ENCODE results near the gene ATAD1. TPM values are rescaled to one million over a fixed set of nuclear protein-coding genes. Genes with fewer than 3 reads are reported as not detected.

The ATAD1 gene
- total RNA-seq, 2 donors from 2014 or later, result 9.6 to 16.9 TPM

DNA sequence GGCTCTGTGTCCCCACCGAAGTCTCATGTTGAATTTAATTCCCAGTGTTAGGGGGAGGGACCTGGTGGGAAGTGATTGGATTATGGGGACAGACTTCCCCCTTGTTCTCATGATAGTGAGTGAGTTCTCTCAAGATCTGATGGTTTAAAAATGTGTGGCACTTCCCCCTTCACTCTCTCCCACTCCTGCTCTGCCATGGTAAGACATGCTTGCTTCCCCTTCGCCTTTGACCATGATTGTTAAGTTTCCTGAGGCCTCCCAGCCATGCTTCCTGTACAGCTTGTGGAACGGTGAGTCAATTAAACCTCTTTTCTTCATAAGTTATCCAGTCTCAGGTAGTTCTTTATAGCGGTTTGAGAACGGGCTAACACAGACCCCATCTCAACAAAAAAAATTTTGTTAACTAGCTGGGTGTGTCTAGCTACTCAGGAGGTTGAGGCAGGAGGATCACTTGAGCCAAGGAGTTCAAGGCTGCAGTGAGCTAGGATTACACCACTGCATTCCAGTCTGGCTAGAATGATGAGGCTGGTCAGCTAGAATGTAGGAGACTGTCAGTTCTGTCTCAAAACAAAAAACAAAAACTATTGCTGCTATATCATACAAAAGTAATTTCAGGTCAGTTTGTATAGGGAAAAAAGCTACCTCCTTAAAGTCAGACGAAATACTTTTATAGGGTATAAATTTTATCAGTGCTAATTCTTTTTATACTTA is 57.7 kb downstream of the ATAD1 start:
- Histone ChIP-seq H3K27me3 (no peaks in the 10 kb centered on the region), H3K4me1 (peaks cover 18% of the 10 kb centered on the region), H3K9me3 (no peaks in the 10 kb centered on the region), H3K36me3 (replicated peaks in 1 of 2; ENCODE audit: insufficient read depth in 1 of 2, low read depth in 2 of 2) (peaks cover 0 to 1% of the 10 kb centered on the region in 2 donors), H3K27ac (no peak overlapping the region), H3K4me3 (no peak overlapping the region)
- DNase-seq (peak in 1 of 4 donors; percentile 8), ATAC-seq (no peak)
- intact Hi-C loops (cut with DNase I), result no loop called here
- no peak for TF ChIP-seq POLR2A (IDR thresholded peaks at IDR 0.05)
- TF ChIP-seq, protein P1, sequence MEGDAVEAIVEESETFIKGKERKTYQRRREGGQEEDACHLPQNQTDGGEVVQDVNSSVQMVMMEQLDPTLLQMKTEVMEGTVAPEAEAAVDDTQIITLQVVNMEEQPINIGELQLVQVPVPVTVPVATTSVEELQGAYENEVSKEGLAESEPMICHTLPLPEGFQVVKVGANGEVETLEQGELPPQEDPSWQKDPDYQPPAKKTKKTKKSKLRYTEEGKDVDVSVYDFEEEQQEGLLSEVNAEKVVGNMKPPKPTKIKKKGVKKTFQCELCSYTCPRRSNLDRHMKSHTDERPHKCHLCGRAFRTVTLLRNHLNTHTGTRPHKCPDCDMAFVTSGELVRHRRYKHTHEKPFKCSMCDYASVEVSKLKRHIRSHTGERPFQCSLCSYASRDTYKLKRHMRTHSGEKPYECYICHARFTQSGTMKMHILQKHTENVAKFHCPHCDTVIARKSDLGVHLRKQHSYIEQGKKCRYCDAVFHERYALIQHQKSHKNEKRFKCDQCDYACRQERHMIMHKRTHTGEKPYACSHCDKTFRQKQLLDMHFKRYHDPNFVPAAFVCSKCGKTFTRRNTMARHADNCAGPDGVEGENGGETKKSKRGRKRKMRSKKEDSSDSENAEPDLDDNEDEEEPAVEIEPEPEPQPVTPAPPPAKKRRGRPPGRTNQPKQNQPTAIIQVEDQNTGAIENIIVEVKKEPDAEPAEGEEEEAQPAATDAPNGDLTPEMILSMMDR (IDR thresholded peaks at IDR 0.05), result no peak
- WGBS, 2 donors, result 68 to 83% methylated on average over 6 of the region's 6 CpGs

DNA sequence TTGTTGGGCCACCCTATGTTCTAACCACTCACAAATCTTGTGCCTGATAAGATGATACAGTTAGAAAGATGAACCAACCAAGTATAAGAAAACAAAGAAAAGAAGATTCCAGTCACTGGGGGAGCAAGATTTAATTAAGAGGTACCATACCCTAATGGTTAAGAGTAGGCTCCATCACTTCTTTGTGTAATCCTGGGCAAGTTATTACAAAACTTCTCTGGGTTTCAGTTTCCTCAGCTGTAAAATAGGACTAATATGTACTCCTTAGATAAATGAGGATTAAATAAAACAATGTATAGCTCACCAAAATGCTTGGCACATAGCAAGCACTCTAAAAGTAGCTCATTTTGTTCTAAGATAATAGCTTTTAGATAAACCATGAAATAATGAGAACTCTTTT is 58.5 kb downstream of the ATAD1 start:
- no peak overlapping the region for H3K27ac ChIP-seq
- intact Hi-C loops (cut with DNase I), result no loop called here
- DNase-seq (no peak), ATAC-seq (no peak)
- peaks cover 0 to 1% of the 10 kb centered on the region in 2 donors for H3K36me3 ChIP-seq (replicated peaks in 1 of 2; ENCODE audit: insufficient read depth in 1 of 2, low read depth in 2 of 2)
- H3K27me3 ChIP-seq, result no peaks in the 10 kb centered on the region
- H3K4me3 ChIP-seq, result no peak overlapping the region
- H3K9me3 ChIP-seq, result no peaks in the 10 kb centered on the region
- H3K4me1 ChIP-seq, result peaks cover 18% of the 10 kb centered on the region
- TF ChIP-seq POLR2A (IDR thresholded peaks at IDR 0.05), result no peak
- TF ChIP-seq, protein P1 (IDR thresholded peaks at IDR 0.05), result no peak

DNA sequence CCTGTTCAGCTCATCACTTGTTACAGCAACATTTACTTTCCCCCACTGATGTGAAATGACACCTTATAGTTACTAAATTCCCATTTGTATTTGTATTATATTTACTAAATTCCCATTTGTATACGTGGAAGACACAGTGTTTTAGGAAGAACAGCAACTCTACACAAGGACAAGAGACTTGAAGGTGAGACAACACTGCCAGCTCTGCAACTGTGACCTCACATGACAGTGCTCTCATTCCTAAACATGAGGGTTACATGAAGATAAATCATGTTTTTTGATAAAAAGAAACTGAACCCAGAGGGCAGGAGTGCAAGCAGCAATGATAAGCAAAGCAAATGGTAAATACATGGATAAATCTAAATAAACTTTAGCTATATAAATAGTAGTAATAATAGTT is 60.3 kb downstream of the ATAD1 start:
- no peak for ATAC-seq
- no peak overlapping the region for H3K27ac ChIP-seq
- TF ChIP-seq, protein P1 (IDR thresholded peaks at IDR 0.05), result no peak
- no peak for TF ChIP-seq POLR2A (IDR thresholded peaks at IDR 0.05)
- 42 to 48% methylated on average over 1 of the region's 1 CpG for WGBS, 2 donors
- intact Hi-C loops (cut with DNase I), result no loop called here
- H3K4me3 ChIP-seq, result no peak overlapping the region
- H3K9me3 ChIP-seq, result no peaks in the 10 kb centered on the region
- H3K36me3 ChIP-seq (replicated peaks in 1 of 2; ENCODE audit: insufficient read depth in 1 of 2, low read depth in 2 of 2), result peaks cover 0 to 1% of the 10 kb centered on the region in 2 donors
- peaks cover 10% of the 10 kb centered on the region for H3K4me1 ChIP-seq
- no peak for DNase-seq
- H3K27me3 ChIP-seq, result no peaks in the 10 kb centered on the region

DNA sequence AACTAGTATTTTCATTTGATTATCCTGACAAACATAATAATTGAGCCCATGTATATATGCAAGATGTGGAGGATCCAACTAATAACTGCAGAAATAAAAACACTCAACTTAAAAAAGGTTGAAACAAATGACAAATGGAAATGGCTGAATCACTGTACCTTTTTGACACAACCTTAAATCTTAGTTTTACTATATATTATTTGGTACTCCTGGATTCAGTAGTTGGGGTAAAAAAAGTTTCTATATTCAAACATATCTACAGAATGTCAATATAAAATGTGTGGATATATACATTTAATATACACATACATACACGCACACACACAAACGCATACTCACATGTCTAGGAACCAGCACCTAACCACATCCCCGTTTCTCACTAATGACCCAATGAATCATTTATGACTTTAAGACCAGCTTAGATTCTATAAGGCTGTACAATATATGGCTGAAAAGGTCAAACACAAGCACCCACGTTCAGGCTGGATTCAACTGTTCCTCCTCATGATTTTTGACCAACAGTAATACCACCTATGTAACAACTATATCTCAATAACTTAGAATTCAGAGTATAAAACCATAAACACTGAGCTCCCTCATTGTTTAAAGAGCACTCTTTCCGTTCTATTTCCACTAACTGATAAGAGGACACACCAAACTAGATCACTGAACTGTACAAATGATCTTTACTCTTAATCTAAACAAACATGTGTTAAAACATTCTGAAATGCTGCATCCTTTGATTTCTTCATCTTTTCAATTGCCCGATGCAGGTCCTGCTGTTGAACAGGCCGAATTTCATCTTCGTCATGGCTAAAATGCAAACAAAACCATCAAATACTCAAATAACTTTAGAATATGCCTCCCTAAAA is 63.8 kb downstream of the ATAD1 start:
- H3K27ac ChIP-seq, result no peak overlapping the region
- H3K4me1 ChIP-seq, result no peaks in the 10 kb centered on the region
- TF ChIP-seq POLR2A (IDR thresholded peaks at IDR 0.05), result no peak
- TF ChIP-seq, protein P1 (IDR thresholded peaks at IDR 0.05), result no peak
- ATAC-seq, result no peak
- 85 to 90% methylated on average over 8 of the region's 8 CpGs for whole genome bisulfite sequencing, 2 donors
- no peak overlapping the region for H3K4me3 ChIP-seq
- H3K36me3 ChIP-seq (replicated peaks in 1 of 2; ENCODE audit: insufficient read depth in 1 of 2, low read depth in 2 of 2), result peaks cover 0 to 1% of the 10 kb centered on the region in 2 donors
- intact Hi-C loops (cut with DNase I), result no loop called here
- DNase-seq, result no peak
- H3K9me3 ChIP-seq, result no peaks in the 10 kb centered on the region
- H3K27me3 ChIP-seq, result no peaks in the 10 kb centered on the region
